LoVo (cell line): ENCODE measurements around the gene AKAP6.

Source experiments
- DNase-seq: peaks from one replicate; pipeline ENCODE4 v3.0.0-alpha.2; 2016; ENCODE audit warnings: low spot score

AKAP6 gene

GRCh38 chr14:32478050-32478449 lies 149.0 kb downstream of the AKAP6 start:
- no peak for DNase-seq

- no peak for DNase-seq
Observed at GRCh38 chr14:32480337-32480736, 151.2 kb downstream of the AKAP6 start.

GRCh38 chr14:32481707-32482106 lies 152.6 kb downstream of the AKAP6 start:
- no peak for DNase-seq

DNA sequence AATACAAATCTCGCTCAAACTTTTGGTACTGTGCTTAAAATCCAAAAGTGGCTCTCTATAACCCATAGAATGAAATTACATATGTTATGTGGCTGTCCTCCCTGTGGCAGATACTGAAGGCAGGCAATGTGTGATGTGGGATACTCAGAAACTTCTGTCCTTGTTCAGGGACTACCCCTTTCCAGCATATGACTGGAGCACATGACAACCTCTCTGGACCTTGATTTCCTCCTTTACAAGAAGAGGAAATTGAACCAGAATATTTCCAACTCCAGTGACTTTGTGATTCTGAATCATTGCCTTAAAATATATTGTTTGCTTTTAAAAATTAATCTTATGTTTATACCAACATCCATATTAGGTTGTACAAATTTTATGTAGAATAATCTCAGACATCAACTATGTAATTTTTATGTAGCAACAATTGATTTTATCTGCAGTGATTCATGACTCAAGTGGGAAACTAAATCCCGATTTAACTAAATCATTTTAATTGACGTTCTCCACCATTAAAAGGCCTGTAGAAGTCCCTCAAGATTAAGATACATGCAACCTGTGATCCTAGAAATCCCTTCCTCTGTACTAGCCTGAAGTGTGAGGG lies 162.4 kb downstream of the AKAP6 start:
- DNase-seq = no peak

DNA sequence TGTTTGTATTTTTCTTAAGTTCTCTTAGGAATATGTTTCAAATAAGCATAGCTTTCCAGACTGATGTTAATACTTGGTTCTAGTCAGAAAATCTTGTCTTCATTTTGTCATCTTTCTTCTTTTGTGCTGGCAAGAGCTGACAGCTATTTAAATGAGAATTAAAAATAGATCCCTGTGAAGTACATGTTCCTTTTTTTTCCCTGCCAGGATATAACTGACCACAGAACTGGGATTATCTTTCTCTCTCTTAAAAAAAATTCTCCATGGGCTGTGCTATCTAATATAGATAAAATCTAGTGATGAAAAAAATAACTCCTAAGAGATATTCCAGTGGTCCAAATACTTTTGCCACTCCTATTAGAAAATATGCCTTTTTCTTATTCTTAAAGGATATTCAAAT lies 163.4 kb downstream of the AKAP6 start:
- DNase-seq = no peak

GRCh38 chr14:32494609-32495434 lies 165.7 kb downstream of the AKAP6 start:
- DNase-seq = no peak

- DNase-seq = no peak
Observed at GRCh38 chr14:32495435-32495734, 166.3 kb downstream of the AKAP6 start.

- DNase-seq = no peak
Observed at GRCh38 chr14:32497248-32497647, 168.2 kb downstream of the AKAP6 start.

DNA sequence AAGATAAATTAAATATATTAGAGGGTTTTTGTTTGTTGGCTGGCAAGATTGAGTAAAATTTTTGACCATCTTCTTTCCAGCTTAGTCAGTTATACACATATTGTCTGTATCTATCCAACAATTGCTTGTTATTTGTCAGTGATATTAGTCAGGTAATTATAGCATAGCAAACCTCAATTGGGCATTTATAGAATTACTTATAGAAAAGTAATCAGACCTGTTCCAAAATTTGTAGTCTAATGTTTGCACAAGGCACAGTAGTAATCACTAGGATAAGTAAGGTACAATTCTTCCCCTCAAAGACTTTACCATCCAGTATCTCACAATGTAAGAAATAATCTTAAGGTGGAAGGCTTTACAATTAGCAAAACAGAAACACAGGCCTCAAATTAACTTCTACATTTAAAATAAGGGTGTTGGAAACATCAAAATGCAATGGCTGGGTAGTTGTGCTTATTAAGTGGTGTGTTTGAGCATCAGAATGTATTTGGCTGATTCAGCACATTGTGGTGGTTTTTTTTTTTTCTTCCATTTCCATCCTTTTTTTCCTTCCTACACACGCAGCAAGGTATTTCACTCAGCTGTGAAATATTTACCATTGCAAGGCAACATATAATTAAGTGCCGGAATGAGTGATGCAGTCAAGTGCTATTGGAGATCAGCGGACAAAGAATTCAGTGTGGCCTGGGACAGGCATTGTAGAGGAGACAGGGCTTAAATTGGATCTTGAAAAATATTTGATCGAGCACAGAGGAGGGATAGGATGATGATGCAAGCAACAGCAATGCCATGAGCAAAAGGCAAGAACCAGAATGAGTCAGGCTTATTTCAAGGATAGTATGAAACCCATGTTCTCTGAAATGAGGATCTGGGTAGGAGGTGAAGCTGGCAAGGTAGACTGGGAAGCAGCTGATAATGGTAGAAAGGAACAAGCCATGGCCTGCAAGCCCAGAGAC lies 178.2 kb downstream of the AKAP6 start:
- DNase-seq = peak; percentile 62

DNA sequence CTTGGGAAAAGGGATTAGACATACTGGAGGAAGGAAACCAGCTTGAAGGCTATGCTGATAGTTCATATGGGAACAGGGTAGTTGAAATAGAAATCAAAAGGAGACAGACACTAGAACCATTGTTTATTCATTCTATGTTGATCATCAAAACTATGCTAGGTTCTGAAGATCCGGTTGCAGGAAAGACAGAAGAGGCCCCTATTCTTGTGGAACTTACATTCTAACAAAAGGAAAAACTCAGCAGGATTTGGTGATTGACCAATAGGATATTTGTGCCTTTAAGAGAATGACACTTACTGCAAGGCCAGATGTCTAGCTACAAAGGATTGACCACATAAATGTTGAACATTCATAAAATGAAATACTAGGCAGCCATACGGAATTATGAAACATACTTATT lies 179.2 kb downstream of the AKAP6 start:
- no peak for DNase-seq

DNA sequence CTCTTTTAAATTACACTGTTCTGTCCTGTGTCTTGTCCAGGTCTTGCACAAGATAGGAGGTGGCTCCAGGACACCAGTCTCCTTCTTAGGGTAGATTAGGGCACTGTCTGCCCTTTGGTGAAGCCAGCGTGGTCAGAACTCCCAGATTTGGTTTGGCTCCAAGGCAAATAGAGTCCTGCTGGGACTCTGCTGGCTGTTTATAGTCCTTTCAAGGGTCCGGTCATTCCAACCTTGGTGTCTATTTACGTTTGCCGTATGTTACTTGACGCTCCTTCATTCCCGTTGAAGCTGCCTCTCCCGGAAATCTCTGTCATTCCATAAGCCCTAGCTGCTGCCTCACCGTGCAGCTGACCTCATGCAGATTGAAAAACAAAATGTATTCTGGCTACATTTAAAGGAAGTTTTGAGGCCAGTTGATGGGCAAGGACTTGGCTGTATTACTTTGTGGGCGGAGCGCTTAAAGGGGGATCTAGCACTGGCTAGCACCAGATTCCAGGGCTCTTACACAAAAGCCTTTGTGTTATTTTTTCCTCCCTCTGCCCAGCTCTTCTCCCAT lies 180.6 kb downstream of the AKAP6 start:
- peak; percentile 47 for DNase-seq

GRCh38 chr14:32510815-32511214 lies 181.7 kb downstream of the AKAP6 start:
- DNase-seq = no peak

DNA sequence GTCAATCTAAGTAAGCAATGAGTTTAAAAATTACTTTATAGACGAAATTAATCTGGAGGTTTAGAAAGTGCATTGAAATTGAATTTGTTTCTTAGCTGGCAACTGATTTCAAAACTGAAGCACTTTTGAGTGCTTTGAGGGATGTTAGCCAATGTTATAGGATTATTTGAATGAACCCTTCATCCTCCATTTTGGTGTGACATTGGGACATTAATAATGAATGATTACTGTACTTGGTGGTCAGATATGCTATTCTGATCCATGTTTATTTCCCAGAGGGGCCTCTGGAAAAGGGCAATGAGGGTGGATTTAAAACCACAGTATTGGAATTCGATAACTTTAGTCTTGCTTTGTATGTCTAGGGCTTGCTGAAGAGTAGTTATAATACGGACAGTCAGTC lies 183.2 kb downstream of the AKAP6 start:
- no peak for DNase-seq

DNA sequence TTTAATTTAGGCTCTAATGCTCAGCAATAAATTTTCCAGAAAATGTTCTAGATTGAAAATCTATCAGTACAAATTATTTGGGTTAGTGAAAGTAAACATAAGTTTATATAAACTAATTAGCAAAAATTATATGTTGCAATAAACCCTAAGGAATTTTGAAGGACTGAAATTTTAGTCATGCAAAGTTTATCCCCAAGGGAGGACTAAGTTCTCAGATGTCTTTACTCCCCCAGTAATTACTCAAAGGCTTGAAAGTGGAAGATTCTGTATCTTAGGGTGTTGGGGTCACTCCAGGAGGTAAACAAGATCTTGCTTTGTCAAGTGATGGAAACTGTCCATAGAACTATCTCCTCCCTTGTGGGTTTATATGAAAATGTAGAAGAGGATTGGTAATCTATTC lies 183.7 kb downstream of the AKAP6 start:
- no peak for DNase-seq

DNA sequence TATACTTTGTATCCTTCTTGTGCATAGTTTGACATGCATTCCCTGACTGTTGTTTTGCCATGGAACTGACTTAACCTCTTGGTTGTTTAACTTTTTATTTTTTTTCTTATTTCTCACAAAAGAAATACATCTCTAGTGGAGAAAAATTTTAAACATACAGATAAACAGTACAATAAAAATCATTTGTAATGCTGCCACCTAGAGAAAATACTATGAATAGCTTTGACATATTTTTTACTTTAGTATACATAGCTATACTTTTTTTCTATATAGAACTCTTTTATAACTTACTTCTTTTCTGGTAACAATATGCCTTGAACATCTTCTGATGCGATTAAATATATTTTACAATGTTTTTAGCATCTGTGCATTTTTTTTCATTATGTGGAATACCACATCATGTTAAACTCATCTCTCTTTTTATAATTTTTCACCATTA lies 184.5 kb downstream of the AKAP6 start:
- DNase-seq = peak; percentile 31

GRCh38 chr14:32514236-32514635 lies 185.1 kb downstream of the AKAP6 start:
- peak; percentile 42 for DNase-seq

DNA sequence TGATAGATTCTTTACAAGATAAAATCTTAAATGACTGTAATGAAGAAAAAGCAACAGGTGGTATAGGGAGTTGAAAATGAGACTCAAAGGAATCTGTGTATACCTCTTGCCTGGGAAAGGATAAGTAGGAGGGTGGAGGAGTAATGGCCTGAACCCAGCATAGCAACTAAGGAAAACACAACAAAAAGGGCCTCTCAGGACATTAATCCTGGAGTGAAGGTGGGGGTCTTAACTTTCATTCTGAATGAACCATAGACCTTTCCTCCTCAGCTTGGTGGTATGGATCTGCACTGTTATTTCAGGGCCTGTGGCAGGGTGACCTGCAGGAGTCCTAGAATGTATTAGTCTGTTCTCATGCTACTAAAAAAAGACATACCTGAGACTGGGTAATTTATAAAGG lies 185.6 kb downstream of the AKAP6 start:
- no peak for DNase-seq

DNA sequence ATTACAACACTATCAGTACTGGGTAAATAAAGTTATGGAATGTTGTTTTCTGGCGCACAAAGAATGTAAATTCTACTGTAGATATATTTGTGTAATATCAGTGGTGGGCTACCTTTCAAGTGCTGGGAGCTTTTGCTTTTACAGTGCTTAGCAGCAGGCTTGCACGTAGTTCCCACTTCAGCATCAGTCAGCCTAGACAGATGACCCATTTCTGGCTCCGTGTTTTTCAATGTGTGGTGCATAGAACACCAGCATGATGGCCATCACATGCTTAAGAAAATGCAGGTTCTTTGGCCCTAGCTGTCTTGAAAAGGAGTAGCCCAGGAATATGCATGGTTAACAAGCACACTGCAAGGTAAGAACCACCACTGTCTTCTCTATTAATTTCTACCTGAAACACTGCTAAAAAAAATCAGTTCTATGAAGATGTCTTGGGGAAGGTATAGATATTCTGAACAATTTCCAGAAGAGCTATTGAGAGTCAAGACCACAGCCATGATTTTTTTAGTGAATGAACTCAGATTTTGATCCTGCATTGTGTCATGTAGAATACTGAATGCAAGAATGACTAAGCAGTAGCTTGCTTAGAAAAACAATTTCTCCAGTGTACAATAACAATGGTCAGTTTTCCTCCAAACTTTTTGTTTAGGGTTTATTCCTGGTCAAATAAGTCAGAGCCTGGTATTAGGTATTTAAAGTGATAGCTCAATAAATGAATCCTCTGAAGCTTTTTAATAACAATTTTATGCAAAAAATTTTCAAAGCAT lies 195.7 kb downstream of the AKAP6 start:
- no peak for DNase-seq

DNA sequence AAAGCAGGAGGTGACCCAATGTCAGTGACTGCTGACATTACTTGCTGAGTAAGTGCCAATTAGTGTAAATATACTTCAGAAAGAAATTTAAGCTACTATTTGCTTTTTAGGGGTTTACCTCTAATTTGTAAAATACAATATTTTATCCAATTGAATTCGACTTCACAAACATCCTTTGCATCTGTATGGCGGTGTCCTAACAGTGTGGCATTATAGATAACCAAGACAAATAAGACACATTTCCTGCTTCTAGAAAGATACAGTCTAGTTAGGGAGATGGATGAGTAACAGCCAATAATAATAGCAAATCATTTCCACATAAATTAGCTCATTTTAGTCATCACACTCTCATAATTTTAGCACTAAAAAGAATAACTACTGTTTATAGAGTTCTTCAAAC lies 196.5 kb downstream of the AKAP6 start:
- no peak for DNase-seq

- no peak for DNase-seq
Observed at GRCh38 chr14:32530800-32531199, 201.7 kb downstream of the AKAP6 start.

DNA sequence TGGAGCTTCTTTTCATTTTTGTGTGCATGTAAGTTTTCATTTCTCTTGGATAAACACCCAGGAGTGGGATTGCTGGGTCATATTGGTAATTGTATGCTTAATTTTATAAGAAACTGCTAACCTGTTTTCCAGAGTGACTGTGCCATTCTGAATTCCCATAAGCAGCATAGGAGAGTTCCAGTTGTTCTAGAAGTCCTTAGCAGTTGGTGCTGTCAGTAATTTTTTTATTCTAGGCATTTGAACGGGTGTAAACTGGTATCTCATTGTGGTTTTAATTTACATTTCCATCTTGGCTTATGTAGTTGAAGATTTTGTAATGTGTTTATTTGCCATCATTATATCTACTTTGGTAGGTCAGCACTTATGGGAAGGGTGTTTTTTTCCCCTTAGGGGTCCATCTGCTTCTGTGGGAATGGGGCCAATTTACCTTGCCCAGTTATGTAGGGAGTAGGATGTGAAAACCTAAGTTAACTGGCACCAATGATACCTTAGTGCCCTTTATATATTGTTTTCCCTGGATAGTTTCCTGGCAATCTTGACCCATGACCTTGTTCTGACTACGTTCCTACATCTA lies 202.9 kb downstream of the AKAP6 start:
- DNase-seq = no peak
